ENCODE measurements around the gene NUAK2.
"Not testable (repeated sequence)": the region's sequence is repeated elsewhere in the genome, so short reads cannot be mapped to it uniquely, and the experiment has no call there.

NUAK2 gene

GRCh38 chr1:205321162-205321958, at the start of gene NUAK2:
TSS of gene NUAK2 (minus strand) at chr1:205321745. CDS start at chr1:205321628, 117 bp downstream.
- H3K4me1 ChIP-seq (ENCODE audit: insufficient read depth, poor library complexity, severe bottlenecking): peaks cover 31% of the 10 kb centered on the region
- peak; percentile 69 for ATAC-seq (ENCODE audit: low read depth)
- no peaks in the 10 kb centered on the region for H3K27me3 ChIP-seq (ENCODE audit: insufficient read depth, poor library complexity, severe bottlenecking)

GRCh38 chr1:205370780-205371179, 49.2 kb upstream of the NUAK2 start:
- no peaks in the 10 kb centered on the region for H3K27me3 ChIP-seq (ENCODE audit: insufficient read depth, poor library complexity, severe bottlenecking)
- no peak overlapping the region for H3K27ac ChIP-seq (ENCODE audit: poor library complexity, severe bottlenecking)
- no peaks in the 10 kb centered on the region for H3K36me3 ChIP-seq (ENCODE audit: low read depth)
- ATAC-seq (ENCODE audit: low read depth): no peak
- no peak for DNase-seq (ENCODE audit: low spot score)
- no peak for TF ChIP-seq CTCF (IDR thresholded peaks at IDR 0.05; ENCODE audit: poor library complexity, severe bottlenecking)
- no peaks in the 10 kb centered on the region for H3K9me3 ChIP-seq (ENCODE audit: severe bottlenecking)
- peaks cover 24% of the 10 kb centered on the region for H3K4me1 ChIP-seq (ENCODE audit: insufficient read depth, poor library complexity, severe bottlenecking)
- H3K4me3 ChIP-seq (ENCODE audit: severe bottlenecking): no peak overlapping the region

More at GRCh38 chr1:205321162-205321958, at the start of gene NUAK2:
- peak; percentile 93 for DNase-seq (ENCODE audit: low spot score)
- H3K36me3 ChIP-seq (ENCODE audit: low read depth): peaks cover 7% of the 10 kb centered on the region; the same call in 1 of the 2 replicates
- H3K27ac ChIP-seq (ENCODE audit: poor library complexity, severe bottlenecking): peak within 1 kb of the TSS; percentile 93
- peak; percentile 29 for TF ChIP-seq CTCF (IDR thresholded peaks at IDR 0.05; ENCODE audit: poor library complexity, severe bottlenecking)
- H3K9me3 ChIP-seq (ENCODE audit: severe bottlenecking): no peaks in the 10 kb centered on the region
- H3K4me3 ChIP-seq (ENCODE audit: severe bottlenecking): peak within 1 kb of the TSS; percentile 78

- no peaks in the 10 kb centered on the region for H3K27me3 ChIP-seq (ENCODE audit: insufficient read depth, poor library complexity, severe bottlenecking)
- ATAC-seq (ENCODE audit: low read depth): no peak
- no peak for DNase-seq (ENCODE audit: low spot score)
- H3K4me1 ChIP-seq (ENCODE audit: insufficient read depth, poor library complexity, severe bottlenecking): peaks cover 18% of the 10 kb centered on the region
- TF ChIP-seq CTCF (IDR thresholded peaks at IDR 0.05; ENCODE audit: poor library complexity, severe bottlenecking): no peak
- no peak overlapping the region for H3K27ac ChIP-seq (ENCODE audit: poor library complexity, severe bottlenecking)
- no peak overlapping the region for H3K4me3 ChIP-seq (ENCODE audit: severe bottlenecking)
- H3K9me3 ChIP-seq (ENCODE audit: severe bottlenecking): no peaks in the 10 kb centered on the region
- no peaks in the 10 kb centered on the region for H3K36me3 ChIP-seq (ENCODE audit: low read depth)
Observed at GRCh38 chr1:205369701-205370123, 48.2 kb upstream of the NUAK2 start.

- Histone ChIP-seq H3K4me1 (ENCODE audit: insufficient read depth, poor library complexity, severe bottlenecking) (peaks cover 5% of the 10 kb centered on the region), H3K27ac (ENCODE audit: poor library complexity, severe bottlenecking) (no peak overlapping the region), H3K36me3 (ENCODE audit: low read depth) (no peaks in the 10 kb centered on the region), H3K27me3 (ENCODE audit: insufficient read depth, poor library complexity, severe bottlenecking) (no peaks in the 10 kb centered on the region), H3K9me3 (ENCODE audit: severe bottlenecking) (no peaks in the 10 kb centered on the region), H3K4me3 (ENCODE audit: severe bottlenecking) (no peak overlapping the region)
- DNase-seq (ENCODE audit: low spot score) (no peak), ATAC-seq (ENCODE audit: low read depth) (no peak)
- no peak for TF ChIP-seq CTCF (IDR thresholded peaks at IDR 0.05; ENCODE audit: poor library complexity, severe bottlenecking)
Observed at GRCh38 chr1:205368478-205368877, 46.9 kb upstream of the NUAK2 start.

- no peaks in the 10 kb centered on the region for H3K27me3 ChIP-seq (ENCODE audit: insufficient read depth, poor library complexity, severe bottlenecking)
- DNase-seq (ENCODE audit: low spot score): no peak
- no peak for TF ChIP-seq CTCF (IDR thresholded peaks at IDR 0.05; ENCODE audit: poor library complexity, severe bottlenecking)
- no peaks in the 10 kb centered on the region for H3K4me1 ChIP-seq (ENCODE audit: insufficient read depth, poor library complexity, severe bottlenecking)
- no peaks in the 10 kb centered on the region for H3K9me3 ChIP-seq (ENCODE audit: severe bottlenecking)
- H3K36me3 ChIP-seq (ENCODE audit: low read depth): no peaks in the 10 kb centered on the region
- no peak for ATAC-seq (ENCODE audit: low read depth)
- no peak overlapping the region for H3K27ac ChIP-seq (ENCODE audit: poor library complexity, severe bottlenecking)
- H3K4me3 ChIP-seq (ENCODE audit: severe bottlenecking): no peak overlapping the region
Observed at GRCh38 chr1:205365945-205366463, 44.5 kb upstream of the NUAK2 start.

GRCh38 chr1:205365086-205365485, 43.5 kb upstream of the NUAK2 start:
- not testable (repeated sequence) for H3K4me3 ChIP-seq (ENCODE audit: severe bottlenecking); ATAC-seq (ENCODE audit: low read depth); H3K4me1 ChIP-seq (ENCODE audit: insufficient read depth, poor library complexity, severe bottlenecking); H3K9me3 ChIP-seq (ENCODE audit: severe bottlenecking); H3K27me3 ChIP-seq (ENCODE audit: insufficient read depth, poor library complexity, severe bottlenecking); H3K36me3 ChIP-seq (ENCODE audit: low read depth); H3K27ac ChIP-seq (ENCODE audit: poor library complexity, severe bottlenecking); DNase-seq (ENCODE audit: low spot score)
